Uterus (tissue), 2 donors: ENCODE data around the gene HOMER1.

ENCODE experiments used
- CTCF ChIP-seq, 4 experiments: fragments of 200-600 bp in 2 of 4; fragments of 450-650 bp in 2 of 4; sonication (generic) in 2 of 4; IDR thresholded peaks; one replicate each; pipeline ENCODE4 v1.5.1; 2016 to 2019; ENCODE audit warnings: antibody characterized with exemption in 4 of 4, mild to moderate bottlenecking in 2 of 4, moderate library complexity in 1 of 4
- POLR2A ChIP-seq, 2 donors: fragments of 450-650 bp; IDR thresholded peaks; one replicate each; pipeline ENCODE4 v1.6.1; 2016; ENCODE audit warnings: antibody characterized with exemption in 2 of 2, mild to moderate bottlenecking in 1 of 2, moderate library complexity in 1 of 2

- TF ChIP-seq CTCF (IDR thresholded peaks at IDR 0.05), result no peak
- TF ChIP-seq POLR2A (IDR thresholded peaks at IDR 0.05), result no peak
These were observed 30.2 kb upstream of the HOMER1 start for GRCh38 chr5:79544131-79544530.
